Mesodermal cell (in vitro differentiated cells): ENCODE data around the gene RTKN. TPM values are rescaled to one million over a fixed set of nuclear protein-coding genes. Genes with fewer than 3 reads are reported as not detected.
"Not testable (repeated sequence)": the region's sequence is repeated elsewhere in the genome, so short reads cannot be mapped to it uniquely, and the experiment has no call there.

Source experiments
- H3K27ac ChIP-seq: 2 replicates; pipeline ENCODE4 v1.7.0; 2013; ENCODE audit warnings: mild to moderate bottlenecking, low read depth, low read length, moderate library complexity; ENCODE audit not compliant: severe bottlenecking
- H3K36me3 ChIP-seq: 2 replicates; pipeline ENCODE4 v1.7.1; 2013; ENCODE audit warnings: mild to moderate bottlenecking, low read length, moderate library complexity; ENCODE audit not compliant: control insufficient read depth, insufficient read depth
- H3K4me1 ChIP-seq: one replicate; pipeline ENCODE4 v1.7.1; 2013; ENCODE audit warnings: mild to moderate bottlenecking, low read length; ENCODE audit not compliant: insufficient read depth, control insufficient read depth, poor library complexity, severe bottlenecking
- H3K4me3 ChIP-seq: 2 replicates; pipeline ENCODE4 v1.7.0; 2013; ENCODE audit warnings: low read length, control low read depth, mild to moderate bottlenecking; ENCODE audit not compliant: insufficient read depth, poor library complexity, severe bottlenecking; ENCODE audit errors: extremely low read depth
- H3K9me3 ChIP-seq: 2 replicates; pipeline ENCODE4 v1.7.1; 2013; ENCODE audit warnings: mild to moderate bottlenecking, low read length, moderate library complexity; ENCODE audit not compliant: control insufficient read depth
- WGBS, 2 experiments: methylation state at CpG; one replicate each; pipeline ENCODE4 v1.1.5; 2013; ENCODE audit warnings: missing lambda C conversion rate in 2 of 2; ENCODE audit not compliant: insufficient coverage in 2 of 2; 5-methylcytosine and 5-hydroxymethylcytosine counted together
- polyA plus RNA-seq, 2 experiments: library from polyadenylated mRNA; stranded (reverse); fragments of 50-300 nt; gene quantifications; one replicate each; pipeline ENCODE4 v1.2.3, GENCODE V29; 2013

Gene RTKN
- 38.8 TPM for polyA plus RNA-seq (2013, experiment 1 of 2)
- 27.9 TPM for polyA plus RNA-seq (2013, experiment 2 of 2)

GRCh38 chr2:74441690-74442482 is at the start of gene RTKN:
Gene RTKN, minus strand, starts transcription at chr2:74441937. Its CDS starts 121 bp downstream, at chr2:74441816.
- H3K27ac ChIP-seq: peak within 1 kb of the TSS; percentile 99
- H3K4me1 ChIP-seq: peaks cover 34% of the 10 kb centered on the region
- H3K4me3 ChIP-seq: peak within 1 kb of the TSS; percentile 54
- 1 to 4% methylated on average over 47 to 62 of the region's 75 CpGs for WGBS, 2 experiments
- no peaks in the 10 kb centered on the region for H3K9me3 ChIP-seq
- H3K36me3 ChIP-seq: peaks cover 8% of the 10 kb centered on the region

GRCh38 chr2:74489906-74490305 is 48.2 kb upstream of the RTKN start:
- Histone ChIP-seq H3K4me1 (no peaks in the 10 kb centered on the region), H3K27ac (no peak overlapping the region), H3K9me3 (no peaks in the 10 kb centered on the region), H3K4me3 (no peak overlapping the region), H3K36me3 (peaks cover 67% of the 10 kb centered on the region)
- 97 to 100% methylated on average over 6 of the region's 9 CpGs for WGBS, 2 experiments

GRCh38 chr2:74488643-74489481 is 47.1 kb upstream of the RTKN start:
- WGBS, 2 experiments: 83 to 92% methylated on average over 5 to 7 of the region's 9 CpGs
- no peak overlapping the region for H3K27ac ChIP-seq
- peaks cover 59% of the 10 kb centered on the region for H3K36me3 ChIP-seq
- no peaks in the 10 kb centered on the region for H3K9me3 ChIP-seq
- no peaks in the 10 kb centered on the region for H3K4me1 ChIP-seq
- no peak overlapping the region for H3K4me3 ChIP-seq

- Histone ChIP-seq H3K4me3 (no peak overlapping the region), H3K27ac (no peak overlapping the region), H3K9me3 (no peaks in the 10 kb centered on the region), H3K4me1 (peaks cover 3% of the 10 kb centered on the region), H3K36me3 (peaks cover 42% of the 10 kb centered on the region)
- 100% methylated on average over 2 of the region's 2 CpGs for WGBS, 2 experiments
Measured at GRCh38 chr2:74486141-74486540, 44.4 kb upstream of the RTKN start.

GRCh38 chr2:74483675-74484164 is 42.0 kb upstream of the RTKN start:
- 90 to 91% methylated on average over 13 to 15 of the region's 19 CpGs for WGBS, 2 experiments
- H3K27ac ChIP-seq, H3K9me3 ChIP-seq: not testable (repeated sequence)

GRCh38 chr2:74482801-74483674 is 41.3 kb upstream of the RTKN start, which contains the start of the genes CCDC142 and TTC31:
Gene CCDC142, minus strand, starts transcription at chr2:74482998. Its CDS starts 161 bp downstream, at chr2:74482837.
Gene TTC31, plus strand, starts transcription at chr2:74483081. Its CDS starts 15 bp downstream, at chr2:74483096.
- 1 to 2% methylated on average over 40 to 42 of the region's 50 CpGs for WGBS, 2 experiments
- Histone ChIP-seq H3K4me3 (peak within 1 kb of the TSS; percentile 79), H3K27ac (peak within 1 kb of the TSS; percentile 81), H3K9me3 (no peaks in the 10 kb centered on the region), H3K4me1 (peaks cover 4% of the 10 kb centered on the region), H3K36me3 (peaks cover 45% of the 10 kb centered on the region)

More at GRCh38 chr2:74483675-74484164, 42.0 kb upstream of the RTKN start:
- Histone ChIP-seq H3K36me3 (peaks cover 45% of the 10 kb centered on the region), H3K4me3 (peak overlapping the region; percentile 79)
- not testable (repeated sequence) for H3K4me1 ChIP-seq

GRCh38 chr2:74481961-74482800 is 40.4 kb upstream of the RTKN start:
- H3K4me3 ChIP-seq: peak overlapping the region; percentile 79
- no peaks in the 10 kb centered on the region for H3K9me3 ChIP-seq
- H3K27ac ChIP-seq: peak overlapping the region; percentile 81
- peaks cover 4% of the 10 kb centered on the region for H3K4me1 ChIP-seq
- 1 to 2% methylated on average over 64 to 76 of the region's 80 CpGs for WGBS, 2 experiments
- peaks cover 48% of the 10 kb centered on the region for H3K36me3 ChIP-seq

GRCh38 chr2:74481431-74481830 is 39.7 kb upstream of the RTKN start:
- Histone ChIP-seq H3K9me3 (no peaks in the 10 kb centered on the region), H3K4me1 (peaks cover 4% of the 10 kb centered on the region), H3K27ac (no peak overlapping the region), H3K36me3 (peaks cover 50% of the 10 kb centered on the region), H3K4me3 (peak overlapping the region; percentile 79)
- WGBS, 2 experiments: 88 to 100% methylated on average over 1 to 2 of the region's 3 CpGs

GRCh38 chr2:74474899-74475298 is 33.2 kb upstream of the RTKN start:
- no peak overlapping the region for H3K4me3 ChIP-seq
- no peak overlapping the region for H3K27ac ChIP-seq
- H3K36me3 ChIP-seq: peaks cover 50% of the 10 kb centered on the region
- 97 to 98% methylated on average over 4 to 5 of the region's 5 CpGs for WGBS, 2 experiments
- no peaks in the 10 kb centered on the region for H3K9me3 ChIP-seq
- peaks cover 7% of the 10 kb centered on the region for H3K4me1 ChIP-seq
